ENCODE measurements around the gene PLCG2.
"Not testable (repeated sequence)": the region's sequence is repeated elsewhere in the genome, so short reads cannot be mapped to it uniquely, and the experiment has no call there.

Gene PLCG2

GRCh38 chr16:81912395-81912794, 133.3 kb downstream of the PLCG2 start:
- no peak for DNase-seq (ENCODE audit: low spot score)

GRCh38 chr16:81913222-81913621, 134.1 kb downstream of the PLCG2 start:
- no peak for DNase-seq (ENCODE audit: low spot score)

- DNase-seq (ENCODE audit: low spot score): no peak
Measured at GRCh38 chr16:81917375-81917774, 138.3 kb downstream of the PLCG2 start.

GRCh38 chr16:81918927-81919326, 139.8 kb downstream of the PLCG2 start:
- no peak for DNase-seq (ENCODE audit: low spot score)

- no peak for DNase-seq (ENCODE audit: low spot score)
Measured at GRCh38 chr16:81920498-81920897, 141.4 kb downstream of the PLCG2 start.

GRCh38 chr16:81921085-81921814, 142.2 kb downstream of the PLCG2 start:
- no peak for DNase-seq (ENCODE audit: low spot score)

- DNase-seq (ENCODE audit: low spot score): no peak
Measured at GRCh38 chr16:81921843-81922584, 142.9 kb downstream of the PLCG2 start.

GRCh38 chr16:81923296-81923695, 144.2 kb downstream of the PLCG2 start:
- DNase-seq (ENCODE audit: low spot score): no peak

GRCh38 chr16:81925016-81925415, 145.9 kb downstream of the PLCG2 start:
- DNase-seq (ENCODE audit: low spot score): no peak

- no peak for DNase-seq (ENCODE audit: low spot score)
Measured at GRCh38 chr16:81926036-81926435, 146.9 kb downstream of the PLCG2 start.

- no peak for DNase-seq (ENCODE audit: low spot score)
Measured at GRCh38 chr16:81927561-81928185, 148.6 kb downstream of the PLCG2 start.

- no peak for DNase-seq (ENCODE audit: low spot score)
Measured at GRCh38 chr16:81928271-81928918, 149.3 kb downstream of the PLCG2 start.

- DNase-seq (ENCODE audit: low spot score): no peak
Measured at GRCh38 chr16:81928975-81929374, 149.9 kb downstream of the PLCG2 start.

GRCh38 chr16:81929841-81930240, 150.8 kb downstream of the PLCG2 start:
- no peak for DNase-seq (ENCODE audit: low spot score)

GRCh38 chr16:81931927-81932326, 152.8 kb downstream of the PLCG2 start:
- no peak for DNase-seq (ENCODE audit: low spot score)

- no peak for DNase-seq (ENCODE audit: low spot score)
Measured at GRCh38 chr16:81932668-81933067, 153.6 kb downstream of the PLCG2 start.

- DNase-seq (ENCODE audit: low spot score): no peak
Measured at GRCh38 chr16:81933361-81933760, 154.3 kb downstream of the PLCG2 start.

- DNase-seq (ENCODE audit: low spot score): not testable (repeated sequence)
Measured at GRCh38 chr16:81934711-81935110, 155.6 kb downstream of the PLCG2 start.

- no peak for DNase-seq (ENCODE audit: low spot score)
Measured at GRCh38 chr16:81936209-81937000, 157.3 kb downstream of the PLCG2 start.

GRCh38 chr16:81937305-81938038, 158.4 kb downstream of the PLCG2 start:
- DNase-seq (ENCODE audit: low spot score): no peak

All from COLO829 (cell line).